Activated naive CD8-positive, alpha-beta T cell treated with anti-CD3 and anti-CD28 coated beads, Interleukin-2, amount 10 ng/mL, durations not matched to agents 7 days and 5 days (primary cell): ENCODE results near the gene PHLDA1. TPM values are rescaled to one million over a fixed set of nuclear protein-coding genes. Genes with fewer than 3 reads are reported as not detected.

Source experiments
- ATAC-seq: fragments of 150-1000 bp; cut with Tn5 transposase; one replicate; pipeline ENCODE4 v1.10.0; 2021; ENCODE audit warnings: low read depth, moderate library complexity
- POLR2A ChIA-PET: fragments of 350-600 bp; sonication (Branson Sonifier 250); formaldehyde crosslinking; loops from one replicate; lab custom pipeline; 2021; ENCODE audit warnings: antibody characterized with exemption; lab: Charles Lee
- DNase-seq: peaks from one replicate; pipeline ENCODE4 v3.0.0; 2021
- H3K27ac Mint-ChIP-seq: one replicate; pipeline ENCODE4 v1.8.0; 2022; ENCODE audit warnings: mild to moderate bottlenecking, mixed read lengths
- H3K27me3 Mint-ChIP-seq: one replicate; pipeline ENCODE4 v1.8.0; 2022; ENCODE audit warnings: mild to moderate bottlenecking, moderate library complexity, mixed read lengths
- H3K36me3 Mint-ChIP-seq: one replicate; pipeline ENCODE4 v1.8.0; 2021; ENCODE audit warnings: mild to moderate bottlenecking, mixed read lengths
- H3K4me1 Mint-ChIP-seq: one replicate; pipeline ENCODE4 v1.8.0; 2021; ENCODE audit warnings: mixed read lengths
- H3K4me3 Mint-ChIP-seq: one replicate; pipeline ENCODE4 v1.8.0; 2022; ENCODE audit warnings: mild to moderate bottlenecking, moderate library complexity, mixed read lengths
- H3K9me3 Mint-ChIP-seq: one replicate; pipeline ENCODE4 v1.8.0; 2021; ENCODE audit warnings: mixed read lengths
- total RNA-seq, 2 experiments: library from RNA; stranded (reverse); gene quantifications; one replicate each; pipeline ENCODE4 v1.2.3, GENCODE V29; 2021

Gene PHLDA1
- total RNA-seq, 2 experiments from 2014 or later, result 5.2 to 5.8 TPM

DNA sequence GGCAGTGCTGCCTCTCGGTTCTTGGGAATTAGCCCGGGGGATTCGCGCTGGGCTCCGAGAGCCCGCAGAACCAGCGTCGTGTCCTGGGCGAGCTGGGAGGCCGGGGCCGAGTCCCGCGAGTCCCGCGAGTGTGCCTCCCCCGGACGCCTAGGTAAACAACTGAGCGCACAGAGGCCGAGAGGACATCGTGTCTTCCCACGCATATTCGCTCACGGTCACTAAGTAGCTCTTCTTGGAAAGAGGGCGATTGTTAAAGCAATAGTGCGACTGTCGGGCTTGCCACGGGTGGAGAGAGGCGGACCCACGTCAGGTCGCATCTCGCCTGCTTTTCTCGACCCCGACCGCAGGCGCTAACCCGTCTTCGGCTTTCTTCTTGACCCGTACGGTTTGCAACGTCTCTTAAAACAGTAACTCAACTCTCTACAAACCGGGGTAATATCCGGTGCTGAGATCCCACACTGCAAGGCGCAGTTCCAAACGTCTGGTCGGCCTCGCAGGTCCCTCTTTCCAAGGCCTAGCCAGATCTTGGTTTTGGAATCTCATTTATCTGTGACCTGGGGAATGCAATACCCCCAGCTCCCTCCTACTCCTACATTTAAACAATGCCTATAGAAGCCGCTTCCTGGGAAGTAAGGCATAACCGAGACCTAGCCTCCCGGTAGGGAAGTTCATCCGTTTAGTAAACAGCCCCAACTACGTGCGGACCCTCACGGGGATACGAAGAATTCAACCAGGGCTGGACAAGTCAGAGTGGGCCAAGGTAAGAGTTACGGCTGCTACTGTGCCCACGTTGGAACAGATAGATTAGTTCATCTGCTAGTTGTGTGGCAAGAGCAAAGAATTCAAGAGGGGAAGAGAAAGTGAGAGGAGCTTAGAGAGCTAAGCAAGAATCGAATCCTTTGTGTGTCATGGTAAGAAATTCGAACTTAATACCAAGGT, 736 bp upstream of the PHLDA1 start:
- H3K4me3 Mint-ChIP-seq, result peak overlapping the region; percentile 92

DNA sequence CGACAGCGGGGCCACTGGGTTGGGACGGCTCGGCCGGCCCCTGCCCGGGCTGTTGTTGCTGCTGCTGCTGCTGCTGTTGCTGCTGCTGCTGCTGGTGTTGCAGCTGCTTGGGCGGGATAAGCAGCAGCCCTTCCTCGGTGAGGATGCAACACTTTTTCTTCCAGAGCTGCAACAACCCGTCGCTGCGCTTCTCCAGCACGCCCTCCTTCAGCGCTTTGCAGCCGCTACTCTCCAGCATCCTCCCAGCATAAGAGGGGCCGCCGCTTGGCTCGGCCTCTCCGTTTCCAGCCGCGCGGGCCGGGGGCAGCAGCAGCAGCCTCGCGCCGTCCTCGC, 529 bp downstream of the PHLDA1 start:
- no peak for DNase-seq
- Mint-ChIP-seq H3K4me3 (peak overlapping the region; percentile 92), H3K4me1 (peaks cover 29% of the 10 kb centered on the region), H3K9me3 (no peaks in the 10 kb centered on the region), H3K27me3 (peaks cover 9% of the 10 kb centered on the region), H3K27ac (peak overlapping the region; percentile 93), H3K36me3 (peaks cover 7% of the 10 kb centered on the region)
- no peak for ATAC-seq
- POLR2A ChIA-PET, result interaction anchor here (0.8 to 3.6 kb wide), 18 partner anchors 9 to 520 kb away, joined by 3 to 44 read pairs (median 5); partner anchors contain the start of gene KRR1

More for the DNA sequence above, 736 bp upstream of the PHLDA1 start:
- ATAC-seq (peak; percentile 6), DNase-seq (no peak)
- POLR2A ChIA-PET, result interaction anchor here (0.6 to 3.6 kb wide), 17 partner anchors 8 to 637 kb away, joined by 3 to 44 read pairs (median 5); partner anchors contain the start of genes GLIPR1 and KRR1
- Mint-ChIP-seq H3K9me3 (no peaks in the 10 kb centered on the region), H3K27ac (peak overlapping the region; percentile 93), H3K27me3 (peaks cover 9% of the 10 kb centered on the region), H3K4me1 (peaks cover 31% of the 10 kb centered on the region), H3K36me3 (peaks cover 7% of the 10 kb centered on the region)

DNA sequence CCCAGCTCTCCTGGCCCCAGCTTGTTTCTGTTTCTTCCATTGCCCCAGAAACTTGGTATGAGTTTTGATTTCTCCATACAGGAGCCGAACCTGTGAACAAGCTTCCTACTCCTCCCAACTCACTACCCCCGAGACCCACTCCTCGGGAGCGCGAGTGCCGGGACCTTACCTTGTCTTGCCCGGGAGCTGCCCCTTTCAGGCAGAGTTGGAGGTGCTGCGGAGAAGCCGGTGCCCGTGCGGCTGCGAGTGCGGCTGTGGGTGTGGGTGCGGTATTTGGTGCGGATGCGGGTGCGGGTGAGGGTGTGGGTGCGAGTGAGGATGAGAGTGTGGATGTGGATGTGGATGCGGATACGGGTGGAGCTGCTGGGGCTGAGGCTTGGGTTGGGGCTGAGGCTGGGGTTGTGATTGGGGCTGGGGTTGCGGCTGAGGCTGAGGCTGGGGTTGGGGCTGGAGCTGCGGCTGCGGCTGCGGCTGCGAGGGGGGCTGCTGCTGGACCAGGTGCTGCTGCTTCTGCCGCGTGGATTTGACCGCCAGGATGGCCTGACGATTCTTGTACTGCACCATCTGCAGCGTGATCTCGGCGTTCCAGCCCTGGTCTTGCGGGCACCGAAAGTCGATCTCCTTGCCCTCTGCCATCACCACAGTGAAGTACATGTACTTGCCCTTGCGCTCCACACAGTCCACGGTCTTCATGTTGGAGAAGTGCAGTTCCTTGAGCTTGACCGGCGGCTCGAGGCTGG, 1.1 kb downstream of the PHLDA1 start:
- peaks cover 9% of the 10 kb centered on the region for H3K27me3 Mint-ChIP-seq

DNA sequence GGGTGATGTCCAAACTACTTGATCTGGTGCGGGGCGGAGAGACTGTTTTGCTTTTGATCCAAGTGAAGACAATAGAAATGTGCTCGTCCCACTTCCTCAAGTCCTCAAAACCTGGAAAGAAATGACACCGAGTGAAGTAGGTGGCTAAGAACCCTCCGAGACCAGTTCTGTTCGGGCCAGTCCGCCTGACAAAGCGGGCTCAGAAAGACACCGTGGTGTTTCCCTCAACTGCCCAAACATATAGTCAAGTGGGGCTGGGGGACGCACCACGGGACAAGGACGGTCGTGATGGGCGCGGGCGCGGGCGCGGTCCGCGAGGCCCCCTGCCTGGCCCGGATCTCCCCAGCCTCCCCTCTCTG, 1.6 kb downstream of the PHLDA1 start:
- Mint-ChIP-seq H3K4me3 (peak overlapping the region; percentile 92), H3K4me1 (peaks cover 25% of the 10 kb centered on the region), H3K27ac (peak overlapping the region; percentile 93), H3K27me3 (peaks cover 9% of the 10 kb centered on the region), H3K9me3 (no peaks in the 10 kb centered on the region), H3K36me3 (peaks cover 7% of the 10 kb centered on the region)
- POLR2A ChIA-PET, result interaction anchor here (1.1 to 3.6 kb wide), 7 partner anchors 9 to 213 kb away, joined by 3 to 44 read pairs (median 9); no protein-coding TSS in a partner anchor
- no peak for DNase-seq
- ATAC-seq, result no peak

More for the DNA sequence above, 1.1 kb downstream of the PHLDA1 start:
- peak overlapping the region; percentile 92 for H3K4me3 Mint-ChIP-seq
- H3K4me1 Mint-ChIP-seq, result peaks cover 28% of the 10 kb centered on the region
- H3K27ac Mint-ChIP-seq, result peak overlapping the region; percentile 93
- ATAC-seq, result peak; percentile 1
- POLR2A ChIA-PET, result interaction anchor here (0.9 to 3.6 kb wide), 12 partner anchors 10 to 519 kb away, joined by 3 to 44 read pairs (median 6); partner anchors contain the start of gene KRR1
- H3K9me3 Mint-ChIP-seq, result no peaks in the 10 kb centered on the region
- DNase-seq, result peak; percentile 76
- H3K36me3 Mint-ChIP-seq, result peaks cover 7% of the 10 kb centered on the region

DNA sequence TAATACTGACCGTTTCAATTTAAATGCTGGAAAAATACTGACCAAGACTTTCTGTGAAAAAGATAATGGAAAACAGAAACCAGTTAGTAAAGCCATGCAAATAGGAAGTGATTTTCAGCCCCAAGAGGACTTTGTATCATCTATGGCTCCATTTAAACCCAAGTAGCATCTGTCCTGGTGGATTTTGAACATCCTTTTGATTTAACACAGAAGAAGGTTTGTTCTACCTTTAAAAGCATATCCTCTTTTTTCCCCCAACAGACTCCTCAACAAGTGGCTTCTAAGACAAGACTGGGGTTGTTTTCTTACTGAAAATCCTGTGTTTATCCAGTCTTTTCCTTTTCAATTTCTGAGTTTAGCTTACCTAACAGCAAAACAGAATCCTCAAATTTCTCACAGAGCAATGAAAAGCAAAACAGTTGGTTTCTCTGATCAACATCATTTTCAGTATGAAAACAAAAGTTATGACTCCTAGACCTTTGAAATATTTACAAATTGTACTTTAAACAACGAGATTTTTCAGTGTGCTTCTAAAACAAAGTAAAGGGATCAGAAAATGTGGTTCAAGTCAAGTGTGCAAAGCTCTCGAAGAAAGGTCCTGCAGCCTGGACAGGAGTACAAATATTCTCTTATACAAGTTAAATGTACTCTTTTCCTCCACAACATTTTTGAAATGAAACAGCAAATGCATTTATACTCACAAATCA, 2.9 kb downstream of the PHLDA1 start:
- H3K27me3 Mint-ChIP-seq, result peaks cover 9% of the 10 kb centered on the region
- no peak overlapping the region for H3K27ac Mint-ChIP-seq
- H3K36me3 Mint-ChIP-seq, result peaks cover 7% of the 10 kb centered on the region
- no peaks in the 10 kb centered on the region for H3K9me3 Mint-ChIP-seq
- peaks cover 21% of the 10 kb centered on the region for H3K4me1 Mint-ChIP-seq
- peak overlapping the region; percentile 26 for H3K4me3 Mint-ChIP-seq
- POLR2A ChIA-PET, result no interaction called here
- DNase-seq (no peak), ATAC-seq (no peak)

DNA sequence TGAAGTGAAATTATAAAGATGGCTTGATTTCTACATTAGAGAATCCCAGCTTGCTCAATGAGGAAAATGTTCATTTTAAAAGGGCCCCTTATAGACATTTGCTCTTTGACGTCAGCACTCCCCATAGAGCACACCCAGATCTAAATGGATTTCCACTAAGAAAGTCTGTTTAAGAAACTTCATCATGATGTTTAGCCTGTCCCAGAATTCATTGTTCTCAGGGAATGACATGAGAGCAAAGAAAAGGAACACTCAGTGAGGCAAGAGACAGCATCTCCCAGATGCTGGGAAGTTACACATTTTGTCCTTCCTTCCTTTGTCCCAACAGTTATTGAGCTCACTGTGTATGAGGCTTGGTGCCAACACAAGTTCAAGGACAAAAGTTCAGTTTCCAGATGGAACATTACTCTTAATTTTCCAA, 4.9 kb downstream of the PHLDA1 start:
- H3K27me3 Mint-ChIP-seq, result peaks cover 9% of the 10 kb centered on the region
- H3K9me3 Mint-ChIP-seq, result no peaks in the 10 kb centered on the region
- H3K4me3 Mint-ChIP-seq, result no peak overlapping the region
- H3K4me1 Mint-ChIP-seq, result peaks cover 17% of the 10 kb centered on the region
- H3K36me3 Mint-ChIP-seq, result peaks cover 3% of the 10 kb centered on the region
- no peak for DNase-seq
- H3K27ac Mint-ChIP-seq, result no peak overlapping the region
- no peak for ATAC-seq
- POLR2A ChIA-PET, result no interaction called here

DNA sequence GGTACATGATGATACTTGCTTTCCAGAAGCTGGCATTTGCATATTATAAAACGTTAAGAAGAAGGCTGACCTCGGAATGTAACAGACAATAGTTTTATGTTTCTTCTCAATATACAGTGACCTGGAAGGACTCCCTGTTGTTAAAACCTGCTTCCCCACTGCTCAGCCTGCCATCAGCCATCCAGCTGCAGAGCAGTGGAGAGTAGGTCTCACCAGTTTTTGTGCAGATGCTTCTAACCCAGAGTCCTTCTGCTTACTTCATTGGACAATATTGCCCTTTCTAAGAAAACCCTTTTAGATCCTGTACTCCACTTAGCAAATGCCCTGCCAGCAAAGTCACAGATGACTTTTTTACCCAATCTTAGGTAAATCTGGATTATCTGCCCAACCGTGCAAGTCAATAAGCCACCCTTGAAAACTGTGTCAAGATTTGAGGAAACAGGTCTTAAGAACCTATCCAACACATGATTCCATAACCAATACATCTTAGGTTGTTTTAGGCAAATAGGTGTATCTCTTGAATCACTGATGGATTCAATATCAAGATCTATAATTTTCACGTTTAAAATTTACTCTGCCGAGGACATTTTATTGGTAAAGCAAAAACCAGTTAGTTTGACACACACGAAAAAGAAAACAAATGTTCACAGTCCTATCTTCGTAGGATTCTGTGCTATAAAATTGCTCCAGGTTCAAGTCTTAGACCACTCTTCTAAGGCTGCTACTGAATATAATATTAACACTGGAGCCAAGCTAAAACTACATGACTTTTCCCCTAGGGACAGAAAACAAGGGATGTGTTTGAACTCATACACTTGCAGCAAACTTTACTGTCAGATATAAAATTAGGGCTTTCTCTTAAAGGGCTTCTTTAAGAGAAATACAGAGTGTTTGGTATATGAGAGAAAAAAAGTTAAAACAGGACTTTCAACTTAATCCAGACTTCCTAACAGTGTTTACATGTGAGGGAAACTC, 5.7 kb downstream of the PHLDA1 start:
- Mint-ChIP-seq H3K27me3 (peaks cover 7% of the 10 kb centered on the region), H3K9me3 (no peaks in the 10 kb centered on the region), H3K36me3 (peaks cover 3% of the 10 kb centered on the region), H3K4me3 (no peak overlapping the region), H3K4me1 (peaks cover 23% of the 10 kb centered on the region), H3K27ac (no peak overlapping the region)
- POLR2A ChIA-PET, result no interaction called here
- no peak for DNase-seq
- ATAC-seq, result no peak

DNA sequence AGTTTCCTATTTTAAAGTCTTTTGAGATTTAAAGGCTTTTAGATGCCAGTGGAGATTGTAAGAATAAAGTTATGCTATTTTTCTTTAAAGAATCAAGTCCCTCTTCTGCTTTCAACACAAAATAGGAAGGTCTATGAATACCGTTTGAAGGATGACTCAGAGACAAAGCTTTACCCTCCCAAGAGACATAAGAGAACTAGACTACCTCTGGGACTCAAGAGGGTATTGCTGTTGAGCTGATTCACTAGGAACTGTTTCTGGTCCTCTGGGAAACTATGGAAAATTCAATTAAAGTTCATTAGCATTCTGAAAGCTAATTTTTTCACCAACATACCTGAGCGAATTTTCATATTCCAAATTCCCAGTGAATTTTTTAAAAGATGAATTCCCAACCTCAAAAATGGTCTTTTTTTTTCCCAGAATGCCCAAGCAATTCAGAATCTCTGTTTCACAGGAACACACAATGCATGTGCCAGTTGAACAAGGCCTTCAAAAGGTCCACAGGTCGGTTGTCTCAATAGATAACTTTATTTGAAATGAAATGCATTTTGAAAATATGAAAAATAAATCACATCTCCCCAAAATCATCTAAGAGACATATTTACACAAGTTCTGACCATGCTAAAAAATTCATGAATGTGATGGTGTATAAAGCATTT, 6.5 kb downstream of the PHLDA1 start:
- Mint-ChIP-seq H3K27ac (no peak overlapping the region), H3K4me3 (no peak overlapping the region), H3K4me1 (peaks cover 23% of the 10 kb centered on the region), H3K27me3 (peaks cover 2% of the 10 kb centered on the region), H3K36me3 (no peaks in the 10 kb centered on the region), H3K9me3 (no peaks in the 10 kb centered on the region)
- ATAC-seq (no peak), DNase-seq (no peak)
- POLR2A ChIA-PET, result no interaction called here

DNA sequence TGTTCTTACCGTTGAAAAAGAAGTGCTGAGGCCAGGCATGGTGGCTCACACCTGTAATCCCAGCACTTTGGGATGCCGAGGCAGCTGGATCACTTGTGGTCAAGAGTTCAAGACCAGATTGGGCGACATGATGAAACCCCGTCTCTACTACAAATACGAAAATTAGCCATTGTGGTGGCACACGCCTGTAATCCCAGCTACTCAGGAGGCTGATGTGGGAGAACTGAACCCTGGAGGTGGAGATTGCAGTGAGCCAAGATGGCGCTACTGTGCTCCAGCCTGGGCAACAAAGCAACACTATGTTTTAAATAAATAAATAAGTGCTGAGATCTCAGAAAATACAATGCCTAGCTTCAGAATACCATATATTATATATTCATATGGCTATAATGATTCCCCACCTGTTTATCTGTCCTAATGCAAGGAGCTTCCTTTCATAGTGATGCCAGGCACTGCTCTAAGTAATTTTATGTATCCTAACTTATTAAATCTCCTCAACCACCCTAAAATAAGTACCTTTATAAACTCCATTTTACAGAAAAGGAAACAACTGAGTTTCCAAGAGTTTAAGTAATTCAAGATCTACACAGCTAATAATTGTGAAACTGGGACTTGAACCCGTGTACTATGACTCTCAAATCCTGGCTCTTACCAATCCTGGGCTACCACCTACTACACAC, 7.3 kb downstream of the PHLDA1 start:
- POLR2A ChIA-PET, result no interaction called here
- no peaks in the 10 kb centered on the region for H3K36me3 Mint-ChIP-seq
- ATAC-seq (no peak), DNase-seq (no peak)
- no peaks in the 10 kb centered on the region for H3K9me3 Mint-ChIP-seq
- no peak overlapping the region for H3K27ac Mint-ChIP-seq
- no peak overlapping the region for H3K4me3 Mint-ChIP-seq
- peaks cover 2% of the 10 kb centered on the region for H3K27me3 Mint-ChIP-seq
- H3K4me1 Mint-ChIP-seq, result peaks cover 27% of the 10 kb centered on the region

DNA sequence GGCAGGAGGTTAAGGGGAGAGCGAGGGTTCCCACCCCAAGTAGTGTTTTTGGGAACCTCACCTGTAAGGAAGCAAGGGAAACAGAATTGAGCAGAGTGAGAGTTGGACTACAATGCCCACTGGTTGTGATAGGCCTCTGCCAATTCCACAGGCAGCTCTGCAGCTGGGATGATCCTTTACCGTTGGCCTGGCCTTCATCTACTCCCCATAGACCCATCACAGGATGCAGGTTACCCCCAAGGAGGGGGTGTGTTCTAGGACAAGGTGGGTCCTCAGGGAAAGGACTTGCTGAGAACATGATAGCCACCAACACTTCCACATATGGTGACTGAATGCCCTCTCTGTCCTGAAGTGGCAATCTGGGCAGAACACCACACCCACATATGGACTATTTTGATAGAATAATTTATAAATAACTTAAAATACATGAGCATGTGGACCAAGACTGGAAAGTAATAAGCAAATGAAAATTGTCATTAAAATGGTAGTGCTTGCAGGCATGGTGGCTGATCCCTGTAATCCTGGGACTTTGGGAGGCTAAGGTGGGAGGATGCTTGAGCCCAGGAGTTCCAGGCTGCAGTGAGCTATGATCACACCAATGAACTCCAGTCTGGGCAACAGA, 8.4 kb downstream of the PHLDA1 start:
- Mint-ChIP-seq H3K9me3 (no peaks in the 10 kb centered on the region), H3K4me3 (no peak overlapping the region), H3K4me1 (peaks cover 35% of the 10 kb centered on the region), H3K27ac (no peak overlapping the region), H3K36me3 (no peaks in the 10 kb centered on the region), H3K27me3 (peaks cover 2% of the 10 kb centered on the region)
- DNase-seq (no peak), ATAC-seq (no peak)
- POLR2A ChIA-PET, result interaction anchor here (1.0 to 1.6 kb wide), 2 partner anchors 9 to 512 kb away, joined by 4 to 5 read pairs; no protein-coding TSS in a partner anchor

DNA sequence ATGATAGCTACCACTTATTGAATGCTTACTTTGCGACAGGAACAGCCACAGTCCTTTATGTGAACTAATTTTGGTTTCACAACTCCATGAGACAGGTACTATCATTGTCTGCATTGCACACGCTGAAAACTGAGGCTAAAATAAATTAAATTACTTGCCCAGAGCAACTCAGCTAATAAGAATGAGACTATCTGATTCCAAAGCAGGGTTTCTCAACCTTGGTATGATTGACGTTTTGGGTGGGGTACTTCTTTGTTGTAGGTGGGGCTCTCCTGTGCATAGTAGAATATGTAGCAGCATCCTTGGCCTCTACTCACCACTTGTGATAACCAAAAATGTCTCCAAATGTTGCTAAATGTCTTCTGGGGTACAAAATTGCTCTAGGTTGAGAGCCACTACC, 9.1 kb downstream of the PHLDA1 start:
- no peak overlapping the region for H3K27ac Mint-ChIP-seq
- H3K27me3 Mint-ChIP-seq, result peaks cover under 1% of the 10 kb centered on the region
- DNase-seq (no peak), ATAC-seq (no peak)
- no peaks in the 10 kb centered on the region for H3K9me3 Mint-ChIP-seq
- POLR2A ChIA-PET, result interaction anchor here (1.0 to 1.6 kb wide), 2 partner anchors 10 to 512 kb away, joined by 4 to 5 read pairs; no protein-coding TSS in a partner anchor
- H3K4me3 Mint-ChIP-seq, result no peak overlapping the region
- H3K4me1 Mint-ChIP-seq, result peaks cover 36% of the 10 kb centered on the region
- no peaks in the 10 kb centered on the region for H3K36me3 Mint-ChIP-seq
